Naive thymus-derived CD8-positive, alpha-beta T cell (primary cell): ENCODE measurements around the gene ZC3H12A. TPM values are rescaled to one million over a fixed set of nuclear protein-coding genes. Genes with fewer than 3 reads are reported as not detected.

Experiments used
- ATAC-seq, 2 donors: fragments of 150-1000 bp; cut with Tn5 transposase in 1 of 2; sonication (Bioruptor Pico), chemical (Tn5 transposase) in 1 of 2; 1 replicate in 1 of 2; 2 replicates in 1 of 2; pipeline ENCODE4 v1.10.0; 2021; ENCODE audit warnings: mild to moderate bottlenecking in 2 of 2, moderate library complexity in 2 of 2
- POLR2A ChIA-PET: fragments of 350-600 bp; sonication (Branson Sonifier 250); formaldehyde crosslinking; loops from one replicate; lab custom pipeline; 2021; ENCODE audit warnings: antibody characterized with exemption; lab: Charles Lee
- DNase-seq, 10 donors: peaks; one replicate each; pipeline versions ENCODE4 v3.0.0 to v3.0.0-alpha.2; 2020 to 2022
- H3K27ac Mint-ChIP-seq, 10 donors: one replicate each; pipeline ENCODE4 v1.8.0; 2020 to 2022; ENCODE audit warnings: mild to moderate bottlenecking in 10 of 10, mixed read lengths in 10 of 10, moderate library complexity in 4 of 10, inconsistent platforms in 1 of 10
- H3K27me3 Mint-ChIP-seq, 5 donors: one replicate each; pipeline ENCODE4 v1.8.0; 2021 to 2022; ENCODE audit warnings: mixed read lengths in 5 of 5
- H3K36me3 Mint-ChIP-seq, 3 donors: one replicate each; pipeline ENCODE4 v1.8.0; 2020 to 2022; ENCODE audit warnings: mixed read lengths in 3 of 3, mild to moderate bottlenecking in 2 of 3, inconsistent platforms in 1 of 3
- H3K4me1 Mint-ChIP-seq, 4 donors: one replicate each; pipeline ENCODE4 v1.8.0; 2021 to 2022; ENCODE audit warnings: mixed read lengths in 4 of 4
- H3K4me3 Mint-ChIP-seq, 10 donors: one replicate each; pipeline ENCODE4 v1.8.0; 2020 to 2022; ENCODE audit warnings: mild to moderate bottlenecking in 10 of 10, mixed read lengths in 10 of 10, moderate library complexity in 6 of 10, inconsistent platforms in 1 of 10
- H3K9me3 Mint-ChIP-seq, 9 donors: one replicate each; pipeline ENCODE4 v1.8.0; 2020 to 2022; ENCODE audit warnings: mixed read lengths in 9 of 9, mild to moderate bottlenecking in 3 of 9, inconsistent platforms in 1 of 9, moderate library complexity in 1 of 9
- polyA plus RNA-seq, 3 donors: library from polyadenylated mRNA; unstranded; fragments of 300-500 nt; fragmentation: Illumina TruSeq; gene quantifications; one replicate each; pipeline ENCODE4 v1.2.3, GENCODE V29; 2021
- total RNA-seq, 8 experiments: library from RNA in 2 of 8; stranded (reverse) in 2 of 8; gene quantifications; one replicate each; pipeline ENCODE4 v1.2.3 and lab custom pipeline; 2021 to 2026

ZC3H12A gene
- total RNA-seq (10 to 100 TPM; 39.5 to 45.3 TPM), polyA plus RNA-seq (10 to 100 TPM in 1 of 3 donors, 1 to 10 TPM in 2; 1.5 to 10.0 (median 3.1) TPM), total RNA-seq (lab: John Stamatoyannopoulos, UW) (59.9 to 257 (median 79.1) reads per million in 6 experiments)

DNA sequence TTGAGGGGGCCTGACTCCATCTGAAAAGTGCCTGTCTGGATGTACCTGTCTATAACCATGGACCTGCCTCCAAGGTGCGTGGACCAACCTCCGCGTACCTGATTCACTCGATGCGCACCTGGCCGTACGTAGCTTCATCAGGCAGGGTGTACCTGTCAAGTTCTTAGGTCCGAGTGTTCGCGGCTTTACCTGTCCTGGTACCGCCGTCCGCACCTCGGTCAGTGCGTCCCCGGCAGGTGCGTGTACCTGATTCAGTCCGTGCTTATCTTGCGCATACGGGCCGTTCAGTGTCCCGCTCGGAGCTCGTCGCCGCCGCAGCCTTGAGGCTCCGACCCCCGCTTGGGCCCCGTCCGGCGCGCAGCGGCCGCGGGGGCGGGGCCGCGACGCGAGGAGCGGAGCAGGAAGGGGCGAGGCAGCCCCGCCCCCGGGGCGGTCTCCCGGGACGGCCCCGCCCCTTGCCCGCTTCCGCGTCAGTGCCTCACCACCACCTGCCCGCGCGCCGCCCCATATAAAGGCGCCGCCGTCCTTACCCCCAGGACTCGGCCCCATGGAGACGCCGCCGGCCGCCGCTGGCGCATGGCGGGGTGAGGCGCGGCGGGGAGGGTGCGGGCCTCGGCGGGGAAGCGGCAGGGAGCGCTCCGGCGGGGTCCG is at the start of gene ZC3H12A:
ZC3H12A (plus strand) TSS at position 535 of the 651 bp plus-strand sequence. CDS start 917 bp downstream, outside the sequence.
- no peaks in the 10 kb centered on the region for H3K27me3 Mint-ChIP-seq
- H3K4me1 Mint-ChIP-seq: peaks cover 47 to 69% (median 64%) of the 10 kb centered on the region in 4 donors
- H3K36me3 Mint-ChIP-seq: peaks cover 0 to 35% (median 20%) of the 10 kb centered on the region in 3 donors
- H3K4me3 Mint-ChIP-seq: peak within 1 kb of the TSS; percentile 84 to 99 (median 96)
- DNase-seq (peak; percentile 88 to 98 (median 92)), ATAC-seq (peak; percentile 59)
- no peaks in the 10 kb centered on the region for H3K9me3 Mint-ChIP-seq
- peak within 1 kb of the TSS; percentile 91 to 99 (median 98) for H3K27ac Mint-ChIP-seq
- POLR2A ChIA-PET: interaction anchor here (0.6 to 8.8 kb wide), 10 partner anchors 7 to 1010 kb away, joined by 3 to 133 read pairs (median 6); partner anchors contain the start of genes MEAF6 and MRPS15

DNA sequence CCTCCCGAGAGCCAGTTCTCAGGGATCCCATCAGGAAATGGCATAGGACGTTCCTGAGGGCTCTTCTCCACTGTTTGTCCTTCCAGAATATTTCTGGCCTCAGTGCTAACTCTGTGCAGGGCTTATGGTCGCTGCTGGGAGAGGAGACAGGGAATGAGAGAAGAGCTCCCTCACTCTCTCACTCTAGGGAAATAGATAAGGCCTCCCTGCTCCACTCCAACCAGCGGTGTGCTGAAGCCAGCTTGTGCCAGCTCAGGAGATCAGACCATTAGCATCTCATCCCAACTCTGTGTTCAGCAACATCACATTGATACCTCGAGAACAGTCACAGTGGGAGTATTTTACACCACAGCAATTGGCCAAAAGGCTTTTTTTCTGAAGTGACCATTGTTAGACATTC is 49.2 kb upstream of the ZC3H12A start:
- ATAC-seq (no peak), DNase-seq (no peak)
- POLR2A ChIA-PET: no interaction called here
- peak overlapping the region in 1 of 10 donors; percentile 36 for H3K27ac Mint-ChIP-seq
- H3K4me1 Mint-ChIP-seq: peaks cover 0 to 2% (median 0%) of the 10 kb centered on the region in 4 donors
- no peak overlapping the region for H3K4me3 Mint-ChIP-seq
- peaks cover 0 to 2% (median 0%) of the 10 kb centered on the region in 9 donors for H3K9me3 Mint-ChIP-seq
- no peaks in the 10 kb centered on the region for H3K36me3 Mint-ChIP-seq
- H3K27me3 Mint-ChIP-seq: peaks cover 10 to 69% (median 25%) of the 10 kb centered on the region in 5 donors

DNA sequence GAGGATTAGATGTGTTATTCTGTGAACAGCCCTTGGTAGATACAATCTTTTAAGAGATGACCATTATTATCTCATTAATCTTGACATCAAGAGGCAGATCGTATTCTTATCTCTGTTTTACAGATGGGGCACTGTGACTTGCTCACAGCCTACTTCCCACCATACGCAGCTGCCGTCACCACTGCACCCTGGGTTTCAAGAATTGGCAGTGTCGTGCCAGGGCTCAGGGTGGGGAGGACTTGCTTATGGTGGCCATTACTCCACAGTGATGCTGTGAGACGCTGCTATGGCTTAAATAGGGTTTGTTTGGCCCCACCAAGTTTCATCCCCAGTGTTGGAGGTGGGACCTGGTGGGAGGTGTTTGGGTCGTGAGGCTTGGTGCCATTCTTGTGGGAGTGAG is 45.4 kb upstream of the ZC3H12A start:
- Mint-ChIP-seq H3K4me3 (no peak overlapping the region), H3K27me3 (peaks cover 15 to 70% (median 31%) of the 10 kb centered on the region in 5 donors), H3K27ac (no peak overlapping the region), H3K36me3 (no peaks in the 10 kb centered on the region), H3K4me1 (peaks cover 0 to 4% (median 0%) of the 10 kb centered on the region in 4 donors), H3K9me3 (peaks cover 0 to 2% (median 0%) of the 10 kb centered on the region in 9 donors)
- POLR2A ChIA-PET: no interaction called here
- no peak for ATAC-seq
- DNase-seq: no peak

DNA sequence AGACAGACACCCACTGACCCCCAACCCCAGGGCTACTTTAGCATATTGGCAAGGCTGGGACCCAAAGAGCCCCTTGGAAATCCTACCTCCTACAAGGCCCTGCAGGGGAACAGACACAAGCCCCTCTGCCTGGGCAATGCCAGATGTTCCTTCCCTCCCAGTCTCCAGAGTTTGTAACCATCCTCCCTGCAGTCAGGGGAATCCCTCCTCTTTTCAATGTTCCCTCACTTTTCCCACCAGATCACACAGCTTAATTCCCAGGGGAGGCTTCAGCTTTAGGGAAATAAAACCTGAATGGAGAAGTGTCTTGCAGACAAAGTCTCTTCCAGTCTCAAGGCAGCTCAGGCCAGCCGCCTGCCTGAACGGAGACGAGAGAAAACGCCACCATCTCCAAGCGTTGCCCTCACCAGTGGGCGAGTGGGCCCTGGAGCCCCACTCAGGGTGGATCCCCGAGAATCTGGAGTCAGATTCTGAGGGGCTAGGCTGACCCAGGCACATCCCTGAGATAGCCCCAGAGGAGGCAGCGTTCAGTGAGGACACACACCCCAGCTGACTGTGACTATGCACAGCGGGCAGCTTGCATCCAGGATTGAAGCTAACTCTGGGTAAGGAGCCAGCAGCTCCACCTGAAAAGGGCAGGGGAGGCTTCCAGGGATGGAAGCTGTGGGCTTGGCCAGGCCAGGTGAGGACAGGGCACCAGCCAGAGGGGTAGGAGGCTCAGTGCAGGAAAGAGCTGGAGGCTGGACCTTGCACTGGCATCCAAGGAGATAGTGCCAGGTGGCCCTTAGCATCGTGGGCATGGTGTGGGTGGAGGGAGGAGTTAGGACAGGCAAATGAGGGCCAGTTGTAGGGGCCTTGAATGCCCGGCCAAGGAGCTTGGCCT is 44.0 kb upstream of the ZC3H12A start:
- Mint-ChIP-seq H3K27me3 (peaks cover 16 to 67% (median 31%) of the 10 kb centered on the region in 5 donors), H3K4me3 (peak overlapping the region in 1 of 10 donors; percentile 29), H3K4me1 (peaks cover 0 to 4% (median 2%) of the 10 kb centered on the region in 4 donors), H3K9me3 (peaks cover 0 to 2% (median 0%) of the 10 kb centered on the region in 9 donors), H3K36me3 (no peaks in the 10 kb centered on the region), H3K27ac (peak overlapping the region in 2 of 10 donors; percentile 1 to 71)
- ATAC-seq: no peak
- POLR2A ChIA-PET: interaction anchor here (0.6 kb wide), 1 partner anchor 72 kb away, joined by 3 read pairs; no protein-coding TSS in a partner anchor
- no peak for DNase-seq

DNA sequence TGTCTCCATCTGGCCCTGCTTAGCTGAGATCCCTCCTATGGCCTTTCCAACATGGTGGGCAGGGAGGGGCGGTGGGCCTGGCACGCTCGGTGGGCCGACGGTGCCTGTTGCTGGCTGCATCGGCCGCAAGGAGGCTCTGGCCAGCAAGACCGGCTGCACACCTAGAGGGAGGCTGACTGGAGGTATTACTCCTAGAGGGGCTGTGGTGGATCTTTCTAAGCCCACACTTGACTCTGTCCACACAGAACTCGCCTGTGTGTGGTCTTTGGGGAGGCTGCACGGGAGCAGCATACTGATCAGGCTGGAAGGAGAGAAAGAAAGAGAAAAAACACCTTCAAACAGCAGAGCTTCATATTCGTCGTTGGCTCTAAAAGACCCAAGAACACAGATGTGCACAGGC is 41.7 kb upstream of the ZC3H12A start:
- ATAC-seq: no peak
- Mint-ChIP-seq H3K4me1 (peaks cover 0 to 3% (median under 1%) of the 10 kb centered on the region in 4 donors), H3K27me3 (peaks cover 14 to 60% (median 34%) of the 10 kb centered on the region in 5 donors), H3K27ac (no peak overlapping the region), H3K36me3 (no peaks in the 10 kb centered on the region), H3K9me3 (peaks cover 0 to 2% (median 0%) of the 10 kb centered on the region in 9 donors), H3K4me3 (no peak overlapping the region)
- no peak for DNase-seq
- POLR2A ChIA-PET: no interaction called here

DNA sequence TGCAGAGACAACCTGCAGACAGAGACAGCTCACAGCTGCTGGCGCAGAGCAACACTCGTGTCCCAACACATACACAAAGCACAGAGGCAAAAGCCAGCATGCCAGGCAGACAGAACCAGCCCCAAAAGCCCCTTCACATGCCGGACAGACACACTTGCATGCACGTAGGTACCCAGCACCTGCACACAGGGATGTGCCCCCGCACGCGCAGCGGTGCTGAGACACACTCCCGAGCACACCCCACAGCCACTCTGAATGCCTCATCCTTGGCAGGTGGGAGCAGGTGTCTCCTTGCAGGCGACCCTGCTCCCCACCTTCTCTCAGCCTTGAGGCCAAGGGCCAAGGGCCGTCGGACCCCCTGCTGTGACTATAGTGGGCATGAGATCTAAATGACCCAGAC is 41.2 kb upstream of the ZC3H12A start:
- no peak overlapping the region for H3K27ac Mint-ChIP-seq
- no peak for ATAC-seq
- POLR2A ChIA-PET: no interaction called here

DNA sequence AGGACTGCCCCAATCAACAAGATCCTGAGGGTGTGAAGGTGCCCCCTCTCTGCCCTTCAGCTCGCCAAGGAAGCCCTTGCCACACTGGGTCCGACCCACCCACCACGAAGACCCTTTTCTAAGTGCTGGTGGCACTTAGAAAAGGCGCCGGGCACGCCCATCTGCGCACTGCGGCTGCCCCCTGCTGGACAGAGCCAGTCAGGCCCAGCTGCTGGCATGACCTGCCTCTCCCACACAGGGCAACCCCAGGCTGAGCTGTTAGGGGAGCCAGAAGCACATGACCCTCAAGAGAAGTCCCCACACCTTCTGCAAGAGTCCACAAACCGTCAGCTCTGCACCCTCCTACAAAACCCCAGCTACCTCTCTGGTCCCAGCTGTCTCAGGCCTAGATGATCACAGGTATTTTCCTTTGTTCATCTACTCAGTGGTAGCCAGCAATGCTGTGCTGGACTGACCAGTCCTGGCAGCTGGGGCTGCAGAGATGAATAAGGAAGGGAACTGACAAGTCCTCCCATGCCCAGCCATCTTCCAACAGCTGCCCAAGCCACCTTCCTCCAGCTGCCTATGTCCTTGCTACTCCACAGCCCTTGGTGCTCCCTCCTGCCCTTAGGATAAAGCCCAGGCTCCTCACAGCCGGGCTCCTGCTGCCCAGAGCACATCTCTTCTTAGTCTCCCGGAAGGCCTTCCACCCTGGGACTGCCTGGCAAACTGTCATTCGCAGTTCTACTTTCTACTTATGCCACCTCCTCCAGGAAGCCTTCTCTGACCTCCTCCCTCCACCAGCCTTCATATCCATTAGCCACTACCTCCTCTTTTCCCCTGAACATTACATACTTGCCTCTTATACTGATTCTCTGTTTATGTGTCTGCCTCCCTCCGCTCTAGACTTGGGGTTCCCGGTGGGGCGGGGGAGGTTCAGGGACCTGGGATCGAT is 39.8 kb upstream of the ZC3H12A start:
- DNase-seq (peak; percentile 38 to 77 (median 59)), ATAC-seq (peak; percentile 84 to 87)
- Mint-ChIP-seq H3K9me3 (no peaks in the 10 kb centered on the region), H3K27me3 (peaks cover 19 to 58% (median 34%) of the 10 kb centered on the region in 5 donors), H3K4me1 (peaks cover 0 to 3% (median under 1%) of the 10 kb centered on the region in 4 donors), H3K36me3 (no peaks in the 10 kb centered on the region), H3K27ac (peak overlapping the region in 1 of 10 donors; percentile 78), H3K4me3 (no peak overlapping the region)
- POLR2A ChIA-PET: interaction anchor here (0.5 kb wide), 1 partner anchor 61 kb away, joined by 7 read pairs; no protein-coding TSS in a partner anchor

More for the DNA sequence above, 41.2 kb upstream of the ZC3H12A start:
- Mint-ChIP-seq H3K4me3 (no peak overlapping the region), H3K9me3 (no peaks in the 10 kb centered on the region), H3K27me3 (peaks cover 16 to 60% (median 34%) of the 10 kb centered on the region in 5 donors), H3K4me1 (peaks cover 0 to 3% (median under 1%) of the 10 kb centered on the region in 4 donors), H3K36me3 (no peaks in the 10 kb centered on the region)
- DNase-seq: no peak

DNA sequence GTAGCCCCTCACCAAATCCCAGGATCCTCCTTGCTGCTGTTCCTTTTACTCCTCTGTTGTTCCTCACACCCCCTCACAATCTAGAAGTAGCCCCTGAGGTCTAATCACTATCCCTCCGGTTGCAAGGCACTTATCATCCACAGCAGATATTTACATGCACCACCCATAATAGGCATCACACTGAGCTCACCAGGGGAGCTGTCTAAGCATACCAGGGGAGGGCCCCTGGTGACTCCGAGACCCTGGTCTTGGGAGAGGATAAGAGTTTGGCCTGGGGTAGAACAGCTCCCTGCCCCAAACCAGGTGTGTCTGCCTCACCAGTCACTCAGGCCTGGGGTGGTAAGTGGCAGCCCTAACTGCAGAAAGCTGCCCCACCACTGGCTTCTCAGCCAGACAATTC is 37.3 kb upstream of the ZC3H12A start:
- Mint-ChIP-seq H3K27ac (peak overlapping the region in 1 of 10 donors; percentile 20), H3K4me1 (peaks cover 0 to 3% (median 0%) of the 10 kb centered on the region in 4 donors), H3K4me3 (no peak overlapping the region), H3K9me3 (no peaks in the 10 kb centered on the region), H3K36me3 (peaks cover 0 to 2% (median 0%) of the 10 kb centered on the region in 3 donors), H3K27me3 (peaks cover 13 to 37% (median 20%) of the 10 kb centered on the region in 5 donors)
- DNase-seq: no peak
- POLR2A ChIA-PET: interaction anchor here (0.6 kb wide), 1 partner anchor 1630 kb away, joined by 5 read pairs; no protein-coding TSS in a partner anchor
- ATAC-seq: no peak

DNA sequence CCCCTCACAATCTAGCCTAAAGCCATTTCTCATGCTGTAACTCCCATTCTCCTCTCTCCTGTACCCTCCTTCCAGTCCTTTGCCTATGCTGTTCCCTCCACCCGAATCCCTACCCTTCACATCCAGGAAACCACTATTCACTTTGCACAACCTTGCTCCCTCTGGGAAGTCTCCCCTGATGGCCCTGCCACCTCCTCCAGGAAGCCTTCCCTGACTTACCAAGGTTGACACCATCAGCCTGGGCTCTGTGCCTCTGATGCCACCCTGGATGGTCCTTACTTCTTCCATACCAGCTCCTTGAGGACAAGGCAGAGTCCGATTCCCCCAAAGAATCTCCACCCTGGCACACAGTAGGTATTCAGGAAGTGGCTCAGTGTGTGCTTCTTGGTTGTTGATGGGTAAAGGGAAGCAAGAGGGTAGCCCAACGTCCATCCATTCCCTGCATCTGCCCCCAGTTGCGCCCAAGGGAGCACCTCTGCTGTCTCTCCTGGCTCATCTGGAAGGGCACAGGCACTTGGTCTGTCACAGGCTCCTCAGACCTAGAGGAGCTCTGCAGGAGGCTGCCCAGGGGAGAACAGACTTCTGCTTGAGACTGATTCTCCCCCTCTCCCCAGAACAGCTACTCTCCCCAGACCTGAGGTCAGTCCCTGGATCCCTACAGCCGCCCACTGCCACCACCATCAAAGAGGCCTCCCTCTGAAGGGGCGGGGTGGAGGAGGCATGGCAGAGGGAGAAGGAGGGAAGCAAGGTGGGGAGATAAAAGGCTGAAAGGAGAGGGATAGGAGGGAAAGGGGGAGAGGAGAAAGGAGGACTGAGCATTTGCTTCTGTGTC is 36.1 kb upstream of the ZC3H12A start:
- no peak overlapping the region for H3K27ac Mint-ChIP-seq
- H3K4me1 Mint-ChIP-seq: peaks cover 0 to 8% (median 2%) of the 10 kb centered on the region in 4 donors
- no peak for ATAC-seq
- no peak overlapping the region for H3K4me3 Mint-ChIP-seq
- POLR2A ChIA-PET: no interaction called here
- DNase-seq: no peak
- H3K9me3 Mint-ChIP-seq: no peaks in the 10 kb centered on the region
- peaks cover 0 to 2% (median 0%) of the 10 kb centered on the region in 3 donors for H3K36me3 Mint-ChIP-seq
- H3K27me3 Mint-ChIP-seq: peaks cover 10 to 49% (median 24%) of the 10 kb centered on the region in 5 donors

DNA sequence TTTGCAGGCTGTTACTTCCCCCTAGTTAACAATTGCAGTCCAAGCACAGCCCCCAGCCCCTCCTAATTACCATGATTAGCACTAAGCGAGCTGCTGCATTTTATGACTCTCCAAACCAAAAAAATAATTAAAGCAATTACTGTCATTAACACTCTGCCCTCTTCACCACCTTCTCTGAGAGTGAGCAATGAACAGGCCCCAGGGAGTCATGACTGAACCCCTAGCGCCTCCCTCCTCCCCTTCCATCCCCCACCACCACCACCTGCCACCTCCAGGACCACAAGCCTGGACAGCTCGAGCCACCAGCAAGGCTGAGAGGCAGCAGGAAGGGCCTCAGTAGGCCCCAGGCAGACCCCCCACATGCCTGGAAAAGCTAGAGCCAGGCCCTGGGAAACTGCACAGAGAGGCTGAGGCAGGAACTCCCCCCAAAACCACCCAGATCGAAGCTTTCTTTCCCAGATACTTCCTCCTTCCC is 35.5 kb upstream of the ZC3H12A start:
- POLR2A ChIA-PET: no interaction called here
- H3K36me3 Mint-ChIP-seq: peaks cover 0 to 2% (median 0%) of the 10 kb centered on the region in 3 donors
- peaks cover 0 to 8% (median 2%) of the 10 kb centered on the region in 4 donors for H3K4me1 Mint-ChIP-seq
- DNase-seq (no peak), ATAC-seq (no peak)
- no peak overlapping the region for H3K4me3 Mint-ChIP-seq
- H3K9me3 Mint-ChIP-seq: no peaks in the 10 kb centered on the region
- peaks cover 10 to 51% (median 25%) of the 10 kb centered on the region in 5 donors for H3K27me3 Mint-ChIP-seq
- peak overlapping the region in 1 of 10 donors; percentile 2 for H3K27ac Mint-ChIP-seq
